Prostate gland (tissue), 2 donors: ENCODE results near the gene PPL.

Experiments used
- CTCF ChIP-seq, 4 experiments: fragments of 200-600 bp in 2 of 4; fragments of 450-650 bp in 2 of 4; sonication (generic) in 2 of 4; IDR thresholded peaks; 1 replicate in 3 of 4; 2 replicates in 1 of 4; pipeline ENCODE4 v1.5.1; 2016 to 2019; ENCODE audit warnings: antibody characterized with exemption in 4 of 4, mild to moderate bottlenecking in 2 of 4, moderate library complexity in 2 of 4
- POLR2A ChIP-seq: fragments of 450-650 bp; IDR thresholded peaks from one replicate; pipeline ENCODE4 v1.6.1; 2016; ENCODE audit warnings: antibody characterized with exemption, mild to moderate bottlenecking

- TF ChIP-seq POLR2A: no peak
- TF ChIP-seq CTCF (IDR thresholded peaks at IDR 0.05): no peak
These were observed 25.0 kb downstream of the PPL start for GRCh38 chr16:4911970-4912386.
